Vagina (tissue), 2 donors: ENCODE results near the gene CCDC167. TPM values are rescaled to one million over a fixed set of nuclear protein-coding genes. Genes with fewer than 3 reads are reported as not detected.
"Not testable (repeated sequence)": the region's sequence is repeated elsewhere in the genome, so short reads cannot be mapped to it uniquely, and the experiment has no call there.

Experiments used
- DNase-seq, 2 donors: peaks; one replicate each; pipeline ENCODE4 v3.0.0-alpha.2; 2017; ENCODE audit errors: extremely low spot score in 2 of 2
- H3K27ac ChIP-seq: fragments of 200-600 bp; sonication (generic); one replicate; pipeline ENCODE4 v1.5.1; 2019
- H3K27me3 ChIP-seq: fragments of 200-600 bp; sonication (generic); one replicate; pipeline ENCODE4 v1.5.1; 2019
- H3K36me3 ChIP-seq, 2 donors: fragments of 200-600 bp; sonication (generic); one replicate each; pipeline ENCODE4 v1.5.1; 2017 to 2019
- H3K4me1 ChIP-seq: fragments of 200-600 bp; sonication (generic); one replicate; pipeline ENCODE4 v1.5.1; 2019
- H3K4me3 ChIP-seq, 2 donors: fragments of 200-600 bp; sonication (generic); 1 replicate in 1 of 2; 2 replicates in 1 of 2; pipeline ENCODE4 v1.5.1; 2016 to 2019
- H3K9me3 ChIP-seq: fragments of 200-600 bp; sonication (generic); one replicate; pipeline ENCODE4 v1.5.1; 2019
- CTCF ChIP-seq, 3 experiments: fragments of 450-650 bp in 2 of 3; fragments of 200-600 bp in 1 of 3; sonication (generic) in 1 of 3; IDR thresholded peaks; one replicate each; pipeline ENCODE4 v1.5.1; 2017 to 2019; ENCODE audit warnings: antibody characterized with exemption in 3 of 3, mild to moderate bottlenecking in 2 of 3, moderate library complexity in 2 of 3
- POLR2A ChIP-seq, 2 donors: fragments of 450-650 bp; IDR thresholded peaks; one replicate each; pipeline ENCODE4 v1.6.1; 2017; ENCODE audit warnings: antibody characterized with exemption in 2 of 2, mild to moderate bottlenecking in 2 of 2, moderate library complexity in 2 of 2
- POLR2AphosphoS5 ChIP-seq, 2 donors: sonication (generic); formaldehyde crosslinking; IDR thresholded peaks; one replicate each; pipeline ENCODE4 v1.9.0; 2017; ENCODE audit warnings: antibody characterized with exemption in 2 of 2, mild to moderate bottlenecking in 2 of 2, low read depth in 1 of 2; ENCODE audit not compliant: insufficient read depth in 1 of 2
- intact Hi-C: fragments of 100-400 bp; cut with DNase I; formaldehyde crosslinking; loops from one replicate; pipeline ENCODE4 v1.15.1; 2023
- total RNA-seq: library from RNA; depleted of rRNA; stranded (reverse); fragments of >200 nt; gene quantifications from one replicate; pipeline ENCODE4 v1.2.3, GENCODE V29; 2016

CCDC167 gene
- total RNA-seq, 1 donor from 2014 or later: 34.6 TPM

- no peaks in the 10 kb centered on the region for H3K9me3 ChIP-seq
- H3K27ac ChIP-seq: no peak overlapping the region
Measured at GRCh38 chr6:37501632-37502491, 2.2 kb upstream of the CCDC167 start.

GRCh38 chr6:37500904-37501303, 1.2 kb upstream of the CCDC167 start:
- intact Hi-C loops, H3K9me3 ChIP-seq, H3K4me1 ChIP-seq, H3K27me3 ChIP-seq, H3K4me3 ChIP-seq, H3K36me3 ChIP-seq, DNase-seq, H3K27ac ChIP-seq: not testable (repeated sequence)

More at GRCh38 chr6:37501632-37502491, 2.2 kb upstream of the CCDC167 start:
- Histone ChIP-seq H3K4me3 (no peak overlapping the region), H3K27me3 (no peaks in the 10 kb centered on the region), H3K4me1 (peaks cover 9% of the 10 kb centered on the region), H3K36me3 (no peaks in the 10 kb centered on the region)
- intact Hi-C loops: no loop called here
- no peak for DNase-seq
- TF ChIP-seq CTCF (IDR thresholded peaks at IDR 0.05) (no peak), POLR2AphosphoS5 (IDR thresholded peaks at IDR 0.05; ENCODE audit: insufficient read depth in 1 of 2, low read depth in 1 of 2) (no peak), POLR2A (IDR thresholded peaks at IDR 0.05) (no peak)

- Histone ChIP-seq H3K27ac (no peak overlapping the region), H3K4me3 (peak overlapping the region; percentile 64 to 80)
Measured at GRCh38 chr6:37500294-37500608, 558 bp upstream of the CCDC167 start.

GRCh38 chr6:37496951-37497885, 2.5 kb downstream of the CCDC167 start:
- Histone ChIP-seq H3K27me3 (no peaks in the 10 kb centered on the region), H3K9me3 (no peaks in the 10 kb centered on the region), H3K36me3 (no peaks in the 10 kb centered on the region), H3K4me3 (no peak overlapping the region), H3K4me1 (peaks cover 9% of the 10 kb centered on the region), H3K27ac (no peak overlapping the region)
- no peak for DNase-seq
- TF ChIP-seq CTCF (IDR thresholded peaks at IDR 0.05): no peak
- no peak for TF ChIP-seq POLR2A (IDR thresholded peaks at IDR 0.05)
- no peak for TF ChIP-seq POLR2AphosphoS5 (IDR thresholded peaks at IDR 0.05; ENCODE audit: insufficient read depth in 1 of 2, low read depth in 1 of 2)
- intact Hi-C loops: no loop called here

More at GRCh38 chr6:37500294-37500608, 558 bp upstream of the CCDC167 start:
- peaks cover 9% of the 10 kb centered on the region for H3K4me1 ChIP-seq
- no peaks in the 10 kb centered on the region for H3K27me3 ChIP-seq
- DNase-seq: no peak
- no peaks in the 10 kb centered on the region for H3K9me3 ChIP-seq
- no peak for TF ChIP-seq POLR2AphosphoS5 (IDR thresholded peaks at IDR 0.05; ENCODE audit: insufficient read depth in 1 of 2, low read depth in 1 of 2)
- TF ChIP-seq POLR2A (IDR thresholded peaks at IDR 0.05): no peak
- no peak for TF ChIP-seq CTCF (IDR thresholded peaks at IDR 0.05)
- no peaks in the 10 kb centered on the region for H3K36me3 ChIP-seq
- intact Hi-C loops: no loop called here

GRCh38 chr6:37495244-37495934, 4.3 kb downstream of the CCDC167 start:
- peaks cover 17% of the 10 kb centered on the region for H3K4me1 ChIP-seq
- DNase-seq: no peak
- H3K27ac ChIP-seq: no peak overlapping the region
- no peaks in the 10 kb centered on the region for H3K36me3 ChIP-seq
- TF ChIP-seq CTCF (IDR thresholded peaks at IDR 0.05): no peak
- TF ChIP-seq POLR2AphosphoS5 (IDR thresholded peaks at IDR 0.05; ENCODE audit: insufficient read depth in 1 of 2, low read depth in 1 of 2): no peak
- no peak for TF ChIP-seq POLR2A (IDR thresholded peaks at IDR 0.05)
- no peak overlapping the region for H3K4me3 ChIP-seq
- no peaks in the 10 kb centered on the region for H3K27me3 ChIP-seq
- intact Hi-C loops: no loop called here
- H3K9me3 ChIP-seq: no peaks in the 10 kb centered on the region
